NAMALWA (cell line): ENCODE results near the gene ZNF568.

ENCODE experiments used
- DNase-seq: peaks from one replicate; pipeline ENCODE4 v3.0.0-alpha.2; 2015; ENCODE audit warnings: low spot score

The ZNF568 gene

DNA sequence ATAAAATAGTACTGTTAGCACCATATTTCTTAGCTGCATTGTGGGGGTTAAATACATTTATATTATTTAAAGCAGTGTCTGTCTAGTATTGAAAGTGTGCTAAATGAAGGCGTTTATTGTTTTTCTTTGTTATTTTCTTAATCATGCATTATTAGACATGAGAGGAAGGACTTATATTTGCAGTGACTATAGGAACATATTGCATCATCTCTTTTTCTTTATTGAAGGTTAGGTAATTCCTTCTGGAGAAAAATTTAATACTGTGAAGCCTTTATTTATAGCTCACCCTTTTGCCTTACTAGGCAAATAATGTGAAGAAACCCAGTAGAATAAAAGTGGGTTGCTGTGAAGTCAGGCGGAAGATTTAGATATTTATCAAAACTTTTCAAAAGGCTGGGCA, 83.2 kb downstream of the ZNF568 start:
- DNase-seq, result no peak

DNA sequence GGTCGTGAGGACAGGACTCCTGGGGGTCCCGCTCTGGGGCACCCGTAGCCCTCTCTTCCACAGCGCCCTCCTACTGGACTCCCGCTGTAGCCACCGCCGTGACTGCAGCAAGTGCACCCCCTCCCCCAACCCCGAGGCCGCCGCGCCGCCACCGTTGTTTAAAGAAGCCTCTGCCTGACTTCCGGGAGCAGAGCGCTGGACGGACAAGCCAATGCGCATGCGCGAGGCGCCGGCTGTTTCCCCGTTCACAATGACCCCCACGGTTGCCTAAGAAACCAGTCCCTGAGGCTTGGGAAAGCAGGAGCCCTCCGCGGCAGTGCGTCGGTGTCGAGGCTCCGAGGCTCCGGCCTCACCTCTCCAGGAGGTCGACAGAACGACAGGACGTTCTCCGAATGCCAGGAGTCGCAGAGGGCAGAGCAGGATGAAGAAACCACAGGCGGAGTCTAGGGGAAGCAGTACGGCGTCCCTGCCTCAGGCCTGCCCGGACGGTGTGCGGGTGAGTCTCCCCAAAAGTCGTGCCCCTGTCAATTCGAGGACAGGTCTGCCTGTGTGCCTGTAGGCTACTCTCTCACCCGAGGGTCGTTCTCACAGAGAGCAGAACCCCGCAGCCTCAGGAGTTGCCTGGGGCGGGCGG, 91.6 kb downstream of the ZNF568 start:
- DNase-seq, result no peak

- no peak for DNase-seq
Measured at GRCh38 chr19:37009871-37010270, 93.7 kb downstream of the ZNF568 start.

GRCh38 chr19:37012093-37012745, 96.1 kb downstream of the ZNF568 start:
- no peak for DNase-seq

DNA sequence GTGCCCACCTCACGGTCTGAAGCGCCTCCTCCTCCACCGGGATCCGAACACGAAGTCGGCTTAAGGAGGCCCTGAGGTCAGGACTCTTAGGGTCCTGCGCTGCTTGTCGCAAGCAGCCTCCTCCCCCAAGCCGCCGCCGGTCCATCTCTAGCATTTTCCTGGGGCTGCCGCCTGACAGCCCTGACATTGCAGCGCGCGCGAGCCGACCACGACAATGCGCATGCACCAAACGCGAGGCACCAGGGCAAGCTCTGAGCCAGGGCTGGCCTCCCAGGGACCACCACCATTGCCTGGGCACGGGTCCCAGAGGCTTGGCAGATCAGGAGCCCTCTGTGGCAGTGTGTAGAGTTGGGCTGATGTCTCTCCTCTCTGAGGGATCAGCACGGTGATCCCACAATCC, 98.3 kb downstream of the ZNF568 start:
- DNase-seq, result no peak

DNA sequence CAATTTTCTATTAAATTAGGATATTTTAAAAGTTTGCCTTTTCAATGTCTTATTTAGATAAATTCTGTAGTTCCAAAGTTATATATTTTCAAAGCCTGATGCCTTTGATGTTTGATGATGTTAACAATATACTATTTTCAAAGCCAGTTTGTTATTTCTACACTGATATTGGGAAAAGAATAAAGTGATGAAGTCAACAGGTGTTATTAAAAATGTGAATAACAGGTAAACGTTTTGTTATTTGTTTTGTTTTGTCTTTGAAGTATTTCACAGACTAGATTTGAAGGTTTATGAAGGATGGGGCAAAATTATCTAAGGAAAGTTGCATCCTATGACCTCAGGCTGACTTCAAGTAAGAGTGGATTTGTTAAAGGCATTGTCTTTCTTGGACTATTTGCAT, 129.0 kb downstream of the ZNF568 start:
- DNase-seq, result no peak
